AG09319 (cell line): ENCODE measurements around the gene FLOT1.

ENCODE experiments used
- DNase-seq: peaks from one replicate; pipeline ENCODE4 v3.0.0-alpha.2; 2010; ENCODE audit warnings: low read depth; ENCODE audit errors: extremely low read depth
- CTCF ChIP-seq: IDR thresholded peaks from 2 replicates; pipeline ENCODE4 v1.5.1; 2011; ENCODE audit warnings: low read depth, mild to moderate bottlenecking, inconsistent platforms, low read length, moderate library complexity

The FLOT1 gene

GRCh38 chr6:30748851-30749540, 6.5 kb upstream of the FLOT1 start:
- no peak for DNase-seq
- TF ChIP-seq CTCF, result no peak

- DNase-seq, result no peak
- TF ChIP-seq CTCF, result no peak
These were observed 5.6 kb upstream of the FLOT1 start for GRCh38 chr6:30747902-30748769.

- no peak for DNase-seq
- no peak for TF ChIP-seq CTCF
These were observed 4.8 kb upstream of the FLOT1 start for GRCh38 chr6:30747300-30747687.

GRCh38 chr6:30744054-30744805, 1.7 kb upstream of the FLOT1 start, which contains the start of gene IER3:
Gene IER3 (minus strand): TSS chr6:30744547. CDS start chr6:30744518, 29 bp downstream.
- peak; percentile 77 for TF ChIP-seq CTCF
- DNase-seq, result peak; percentile 79

GRCh38 chr6:30743099-30744053, 889 bp upstream of the FLOT1 start:
- DNase-seq, result no peak
- TF ChIP-seq CTCF, result no peak

GRCh38 chr6:30741789-30742315, 635 bp downstream of the FLOT1 start:
- no peak for TF ChIP-seq CTCF
- no peak for DNase-seq
